Prostate gland (tissue), 2 donors: ENCODE measurements around the gene SNRNP48.

Experiments
- CTCF ChIP-seq, 4 experiments: fragments of 200-600 bp in 2 of 4; fragments of 450-650 bp in 2 of 4; sonication (generic) in 2 of 4; IDR thresholded peaks; 1 replicate in 3 of 4; 2 replicates in 1 of 4; pipeline ENCODE4 v1.5.1; 2016 to 2019; ENCODE audit warnings: antibody characterized with exemption in 4 of 4, mild to moderate bottlenecking in 2 of 4, moderate library complexity in 2 of 4
- POLR2A ChIP-seq: fragments of 450-650 bp; IDR thresholded peaks from one replicate; pipeline ENCODE4 v1.6.1; 2016; ENCODE audit warnings: antibody characterized with exemption, mild to moderate bottlenecking

GRCh38 chr6:7590918-7591302, 912 bp downstream of the SNRNP48 start:
- TF ChIP-seq POLR2A (no peak), CTCF (IDR thresholded peaks at IDR 0.05) (no peak)
